DMS153 (cell line): ENCODE results near the gene SPATA32.
"Not testable (repeated sequence)": the region's sequence is repeated elsewhere in the genome, so short reads cannot be mapped to it uniquely, and the experiment has no call there.

ENCODE experiments used
- DNase-seq: peaks from one replicate; lab custom pipeline; 2025; lab: John Stamatoyannopoulos, UW

Gene SPATA32

GRCh38 chr17:45271603-45272002 lies 9.7 kb upstream of the SPATA32 start:
- DNase-seq = no peak

- no peak for DNase-seq
Observed at GRCh38 chr17:45270828-45271418, 9.0 kb upstream of the SPATA32 start.

GRCh38 chr17:45269912-45270311 lies 8.0 kb upstream of the SPATA32 start:
- no peak for DNase-seq

- DNase-seq = no peak
Observed at GRCh38 chr17:45267436-45268055, 5.7 kb upstream of the SPATA32 start.

GRCh38 chr17:45266372-45266926 lies 4.6 kb upstream of the SPATA32 start:
- no peak for DNase-seq

GRCh38 chr17:45265821-45266220 lies 3.9 kb upstream of the SPATA32 start:
- no peak for DNase-seq

- DNase-seq = no peak
Observed at GRCh38 chr17:45264988-45265387, 3.1 kb upstream of the SPATA32 start.

- DNase-seq = no peak
Observed at GRCh38 chr17:45264430-45264829, 2.5 kb upstream of the SPATA32 start.

- no peak for DNase-seq
Observed at GRCh38 chr17:45263477-45263860, 1.6 kb upstream of the SPATA32 start.

GRCh38 chr17:45262516-45263476 lies 902 bp upstream of the SPATA32 start:
- DNase-seq = no peak

GRCh38 chr17:45260204-45260783 lies 1.6 kb downstream of the SPATA32 start:
- DNase-seq = no peak

- no peak for DNase-seq
Observed at GRCh38 chr17:45258981-45259380, 2.9 kb downstream of the SPATA32 start.

- DNase-seq = no peak
Observed at GRCh38 chr17:45257115-45257514, 4.8 kb downstream of the SPATA32 start.

- no peak for DNase-seq
Observed at GRCh38 chr17:45256114-45256966, 5.6 kb downstream of the SPATA32 start.

GRCh38 chr17:45255358-45255757 lies 6.5 kb downstream of the SPATA32 start:
- DNase-seq = no peak

- DNase-seq = no peak
Observed at GRCh38 chr17:45253879-45254278, 8.0 kb downstream of the SPATA32 start.

GRCh38 chr17:45253237-45253636 lies 8.7 kb downstream of the SPATA32 start:
- DNase-seq = not testable (repeated sequence)

- peak; percentile 48 for DNase-seq
Observed at GRCh38 chr17:45251931-45252330, 10.0 kb downstream of the SPATA32 start.

- DNase-seq = no peak
Observed at GRCh38 chr17:45248132-45248957, 13.5 kb downstream of the SPATA32 start.

- peak; percentile 94 for DNase-seq
Observed at GRCh38 chr17:45247429-45248131, 14.3 kb downstream of the SPATA32 start.
